Testis (tissue), 2 donors: ENCODE measurements around the gene ZNF280B.

ENCODE experiments used
- CTCF ChIP-seq, 3 experiments: fragments of 450-650 bp in 2 of 3; fragments of 200-600 bp in 1 of 3; sonication (generic) in 1 of 3; IDR thresholded peaks; one replicate each; pipeline ENCODE4 v1.5.1; 2016 to 2019; ENCODE audit warnings: antibody characterized with exemption in 3 of 3, mild to moderate bottlenecking in 2 of 3, moderate library complexity in 1 of 3
- POLR2A ChIP-seq: fragments of 450-650 bp; IDR thresholded peaks from one replicate; pipeline ENCODE4 v1.6.1; 2017; ENCODE audit warnings: antibody characterized with exemption, mild to moderate bottlenecking, moderate library complexity

GRCh38 chr22:22487869-22488597 lies 20.5 kb downstream of the ZNF280B start:
- TF ChIP-seq CTCF (IDR thresholded peaks at IDR 0.05) (no peak), POLR2A (no peak)
